K562 (cell line): ENCODE results near the gene ZNF264. TPM values are rescaled to one million over a fixed set of nuclear protein-coding genes. Genes with fewer than 3 reads are reported as not detected.
A peak's percentile ranks its signal among the peaks of the same experiment; 100 is the strongest.
"Not testable (repeated sequence)": the region's sequence is repeated elsewhere in the genome, so short reads cannot be mapped to it uniquely, and the experiment has no call there.

Experiments used
- ATAC-seq: fragments of 200-7000 bp; cut with Tn5 transposase; 3 replicates; pipeline ENCODE4 v1.9.1; 2020; ENCODE audit warnings: moderate library complexity
- BruUV-seq: library from RNA; stranded (reverse); fragments of 400-500 nt; replicated peaks from 2 replicates; lab custom pipeline; 2021; lab: Mats Ljungman, UMichigan
- CTCF ChIA-PET: fragments of 300-600 bp; formaldehyde crosslinking; extraction: SDS; loops from one replicate; lab custom pipeline; 2021; ENCODE audit warnings: low intra/inter-chr PET ratio; lab: Yijun Ruan, JAX
- POLR2A ChIA-PET: fragments of 300-600, 350-650 bp; sonication (Branson Sonifier 250); formaldehyde crosslinking; extraction: SDS; loops from one replicate; lab custom pipeline; 2021; ENCODE audit warnings: antibody characterized with exemption, inconsistent platforms; lab: Yijun Ruan, JAX
- DNase-seq, 4 experiments: peaks; one replicate each; pipeline versions ENCODE4 v3.0.0 to v3.0.0-alpha.2; 2011 to 2018; ENCODE audit warnings: low spot score in 3 of 4, mixed read lengths in 3 of 4; ENCODE audit errors: extremely low read depth in 1 of 4
- FAIRE-seq: peaks from 2 replicates; lab custom pipeline; 2011; peaks lifted over from hg19 to GRCh38; lab: Jason Lieb, UNC
- H2AFZ ChIP-seq: 2 replicates; pipeline ENCODE4 v1.6.0; 2011; ENCODE audit warnings: low read depth, low read length, control low read depth, inconsistent platforms
- H3K27ac ChIP-seq: fragments of 200-600 bp; 3 replicates; pipeline ENCODE4 v1.8.0; 2011; ENCODE audit warnings: low read depth, mild to moderate bottlenecking, control low read depth, inconsistent platforms, low read length, moderate library complexity, mixed read lengths; ENCODE audit errors: extremely low read depth
- H3K27me3 ChIP-seq, 2 experiments: fragments of 300-600 bp in 1 of 2; 2 replicates in 1 of 2; 3 replicates in 1 of 2; pipeline versions ENCODE4 v1.6.0 to v1.8.0; 2011; ENCODE audit warnings: inconsistent platforms in 2 of 2, low read length in 2 of 2, mild to moderate bottlenecking in 1 of 2, mixed read lengths in 1 of 2, moderate library complexity in 1 of 2; ENCODE audit not compliant: control insufficient read depth in 2 of 2, insufficient read depth in 2 of 2
- H3K36me3 ChIP-seq: fragments of 300-600 bp; 3 replicates; pipeline ENCODE4 v1.8.0; 2011; ENCODE audit warnings: mild to moderate bottlenecking, low read length, inconsistent platforms; ENCODE audit not compliant: control insufficient read depth, insufficient read depth
- H3K4me1 ChIP-seq, 2 experiments: fragments of 200-600 bp in 1 of 2; replicated peaks in 1 of 2; 2 replicates in 1 of 2; 3 replicates in 1 of 2; pipeline versions ENCODE4 v1.5.1 to v1.8.0; 2011; ENCODE audit warnings: inconsistent platforms in 2 of 2, low read length in 2 of 2, mild to moderate bottlenecking in 1 of 2, mixed read lengths in 1 of 2, moderate library complexity in 1 of 2; ENCODE audit not compliant: control insufficient read depth in 2 of 2, insufficient read depth in 2 of 2
- H3K4me2 ChIP-seq: 2 replicates; pipeline ENCODE4 v1.6.1; 2011; ENCODE audit warnings: low read length, control low read depth, inconsistent platforms, mixed read lengths; ENCODE audit not compliant: insufficient read depth
- H3K4me3 ChIP-seq: fragments of 200-600 bp; sonication (generic), shearing (Covaris generic); 2 replicates; pipeline ENCODE4 v1.5.1; 2016; ENCODE audit warnings: control low read depth, inconsistent platforms
- H3K79me2 ChIP-seq: fragments of 200-600 bp; 3 replicates; pipeline ENCODE4 v1.8.0; 2011; ENCODE audit warnings: low read length, inconsistent platforms; ENCODE audit not compliant: control insufficient read depth, insufficient read depth
- H3K9ac ChIP-seq, 2 experiments: 2 replicates each; pipeline versions ENCODE4 v1.6.0 to v1.6.1; 2011; ENCODE audit warnings: low read depth in 2 of 2, low read length in 2 of 2, control low read depth in 1 of 2, inconsistent platforms in 1 of 2, mild to moderate bottlenecking in 1 of 2, mixed read lengths in 1 of 2; ENCODE audit not compliant: insufficient read depth in 1 of 2
- H3K9me1 ChIP-seq: one replicate; pipeline ENCODE4 v1.6.0; 2011; ENCODE audit warnings: inconsistent platforms, mild to moderate bottlenecking, low read length, moderate library complexity; ENCODE audit not compliant: control insufficient read depth, insufficient read depth
- H3K9me3 ChIP-seq: replicated peaks from 2 replicates; pipeline ENCODE4 v1.5.1; 2011; ENCODE audit warnings: low read depth, low read length, inconsistent platforms; ENCODE audit not compliant: control insufficient read depth, insufficient read depth
- H4K20me1 ChIP-seq: replicated peaks from 2 replicates; pipeline ENCODE4 v1.6.1; 2011; ENCODE audit warnings: low read length, inconsistent platforms, mixed read lengths; ENCODE audit not compliant: control insufficient read depth, insufficient read depth
- BMI1 ChIP-seq: fragments of 150-350 bp; IDR thresholded peaks from 2 replicates; pipeline ENCODE4 v1.6.1; 2014; ENCODE audit warnings: low read length
- C11orf30 ChIP-seq: fragments of 450-650 bp; IDR thresholded peaks from 2 replicates; pipeline ENCODE4 v1.6.1; 2016; ENCODE audit warnings: low read depth, mild to moderate bottlenecking
- L3MBTL2 ChIP-seq: fragments of 450-650 bp; IDR thresholded peaks from 2 replicates; pipeline ENCODE4 v1.6.1; 2016; ENCODE audit warnings: mild to moderate bottlenecking, moderate library complexity
- MAFF ChIP-seq: IDR thresholded peaks from 2 replicates; pipeline ENCODE4 v1.6.1; 2012; ENCODE audit warnings: low read length, improper control_type of control experiment
- MAFG ChIP-seq: fragments of 450-650 bp; conservative IDR thresholded peaks from 2 replicates; pipeline ENCODE4 v1.6.1; 2016; ENCODE audit warnings: missing genetic modification characterization, missing compliant biosample characterization
- MAFK ChIP-seq: IDR thresholded peaks from 2 replicates; pipeline ENCODE4 v1.6.1; 2011; ENCODE audit warnings: low read length, improper control_type of control experiment
- ZNF316 ChIP-seq: fragments of 450-650 bp; IDR thresholded peaks from 2 replicates; pipeline ENCODE4 v1.6.1; 2016
- WGBS: fragments of 100-300 bp; shearing (Covaris generic); methylation state at CpG from one replicate; pipeline ENCODE4 v1.1.6; 2016; ENCODE audit warnings: low coverage, mixed read lengths; ENCODE audit not compliant: insufficient coverage; ENCODE audit errors: missing lambda C conversion rate; 5-methylcytosine and 5-hydroxymethylcytosine counted together
- in situ Hi-C: fragments of 300-500 bp; cut with MboI; formaldehyde crosslinking; loops from 4 replicates; pipeline ENCODE4 v1.15.0; 2018; ENCODE audit warnings: inconsistent platforms, mixed read lengths
- intact Hi-C: fragments of 100-400 bp; cut with micrococcal nuclease; formaldehyde crosslinking; loops from 2 replicates; pipeline ENCODE4 v1.14.2; 2022
- polyA plus RNA-seq, 8 experiments: library from polyadenylated mRNA; depleted of rRNA in 4 of 8; stranded (reverse) in 5 of 8; unstranded in 3 of 8; fragments of >200 nt; fragmentation: Nextera tagmentation in 2 of 8; fragmentation: Illumina TruSeq in 1 of 8; extraction: Ambion mirVana in 2 of 8; extraction: Trizol in 1 of 8; gene quantifications; 2 replicates each; pipeline versions ENCODE4 v1.2.1 to v1.2.3, GENCODE V29; 2011 to 2014; ENCODE audit warnings: inconsistent platforms in 1 of 8, missing spikeins in 1 of 8
- total RNA-seq, 7 experiments: library from RNA; depleted of rRNA in 6 of 7; stranded (reverse); fragments of >200 nt in 6 of 7; fragmentation: Illumina TruSeq in 2 of 7; extraction: Trizol in 2 of 7; gene quantifications; 2 replicates each; pipeline versions ENCODE4 v1.2.1 to v1.2.3, GENCODE V29; 2011 to 2021; ENCODE audit warnings: low replicate concordance in 1 of 7

The ZNF264 gene
- total and polyA plus RNA-seq, 9 of the 15 experiments (the other 6 are each of a cell fraction or from before 2014, with no cell fraction given), result 0.08 to 7.9 (median 1.3) TPM

GRCh38 chr19:57253767-57254166, 62.5 kb downstream of the ZNF264 start:
- CTCF ChIA-PET, BruUV-seq: not testable (repeated sequence)
- FAIRE-seq, result peak; percentile 61

GRCh38 chr19:57262044-57262443, 70.7 kb downstream of the ZNF264 start:
- intact Hi-C loops, result no loop called here
- CTCF ChIA-PET, result no interaction called here

More at GRCh38 chr19:57253767-57254166, 62.5 kb downstream of the ZNF264 start:
- H3K4me2 ChIP-seq, DNase-seq, H3K9ac ChIP-seq, H2AFZ ChIP-seq, intact Hi-C loops, H3K27me3 ChIP-seq, H3K4me3 ChIP-seq, H3K9me1 ChIP-seq, ATAC-seq, H3K9me3 ChIP-seq, H4K20me1 ChIP-seq, POLR2A ChIA-PET, H3K27ac ChIP-seq, H3K79me2 ChIP-seq, H3K4me1 ChIP-seq, in situ Hi-C loops: not testable (repeated sequence)
- peaks cover 42% of the 10 kb centered on the region; the same call in 2 of the 3 replicates for H3K36me3 ChIP-seq
- 0 out of 2 replicates have a peak, but pooled peaks have one; percentile 13 for TF ChIP-seq L3MBTL2
- WGBS, result 87% methylated on average over 11 of the region's 11 CpGs

More at GRCh38 chr19:57262044-57262443, 70.7 kb downstream of the ZNF264 start:
- H3K36me3 ChIP-seq, result no peaks in the 10 kb centered on the region
- H3K9me1 ChIP-seq, result no peaks in the 10 kb centered on the region
- in situ Hi-C loops, result no loop called here
- POLR2A ChIA-PET, result interaction anchor here (2.8 kb wide), 1 partner anchor 10 kb away, joined by 10 read pairs; no protein-coding TSS in a partner anchor
- no TSS peak for BruUV-seq
- peaks cover 0 to 2% of the 10 kb centered on the region in 2 experiments; a peak in 1 of 5 replicates for H3K4me1 ChIP-seq
- no peak overlapping the region for H2AFZ ChIP-seq
- no peaks in the 10 kb centered on the region for H3K79me2 ChIP-seq
- no peaks in the 10 kb centered on the region for H4K20me1 ChIP-seq
- TF ChIP-seq C11orf30 (peak; percentile 73), BMI1 (no peak), MAFF (peak; percentile 76), ZNF316 (peak; percentile 87), MAFK (peak; percentile 72), MAFG (tag) (peak; percentile 75)
- TF ChIP-seq, all 486 proteins: peak for 5
- H3K4me2 ChIP-seq, result no peak overlapping the region
- H3K9ac ChIP-seq, result no peak overlapping the region
- no peak overlapping the region for H3K4me3 ChIP-seq
- ATAC-seq (no peak), DNase-seq (no peak), FAIRE-seq (no peak)
- no peaks in the 10 kb centered on the region for H3K27me3 ChIP-seq
- no peak overlapping the region for H3K27ac ChIP-seq
- no peaks in the 10 kb centered on the region for H3K9me3 ChIP-seq
- WGBS, result 72% methylated on average over 3 of the region's 3 CpGs
